HL-60 (cell line): ENCODE measurements around the gene CLPTM1.

ENCODE experiments used
- DNase-seq, 2 experiments: peaks; one replicate each; pipeline ENCODE4 v3.0.0-alpha.2; 2010 to 2020; ENCODE audit warnings: low read depth in 1 of 2, low spot score in 1 of 2
- H3K27ac ChIP-seq: fragments of 250-450 bp; sonication (Bioruptor Pico); replicated peaks from 2 replicates; pipeline ENCODE4 v1.5.1; 2020; ENCODE audit warnings: mild to moderate bottlenecking, moderate library complexity
- H3K27me3 ChIP-seq: fragments of 250-450 bp; sonication (Bioruptor Pico); 2 replicates; pipeline ENCODE4 v1.5.1; 2021; ENCODE audit warnings: mild to moderate bottlenecking, moderate library complexity; ENCODE audit not compliant: insufficient read depth, poor library complexity, severe bottlenecking
- H3K4me3 ChIP-seq: replicated peaks from 2 replicates; pipeline ENCODE4 v1.5.1; 2011; ENCODE audit warnings: mild to moderate bottlenecking, control low read depth, low read length; ENCODE audit not compliant: insufficient read depth
- GABPA ChIP-seq: IDR thresholded peaks from 2 replicates; pipeline ENCODE4 v1.6.1; 2012; ENCODE audit warnings: low read depth
- POLR2AphosphoS5 ChIP-seq: IDR thresholded peaks from 2 replicates; pipeline ENCODE4 v1.6.1; 2012; ENCODE audit warnings: low read depth
- SPI1 ChIP-seq: IDR thresholded peaks from 2 replicates; pipeline ENCODE4 v1.6.1; 2012; ENCODE audit warnings: low read depth, mild to moderate bottlenecking, borderline replicate concordance
- TF ChIP-seq, protein P1 (sequence below): IDR thresholded peaks from one replicate; pipeline ENCODE4 v1.5.1; 2011; ENCODE audit warnings: low read length, control low read depth, inconsistent platforms; ENCODE audit not compliant: insufficient read depth
- TF ChIP-seq, protein P2 (sequence below): IDR thresholded peaks from 2 replicates; pipeline ENCODE4 v1.6.1; 2012; ENCODE audit warnings: low read depth; ENCODE audit not compliant: insufficient replicate concordance

CLPTM1 gene

DNA sequence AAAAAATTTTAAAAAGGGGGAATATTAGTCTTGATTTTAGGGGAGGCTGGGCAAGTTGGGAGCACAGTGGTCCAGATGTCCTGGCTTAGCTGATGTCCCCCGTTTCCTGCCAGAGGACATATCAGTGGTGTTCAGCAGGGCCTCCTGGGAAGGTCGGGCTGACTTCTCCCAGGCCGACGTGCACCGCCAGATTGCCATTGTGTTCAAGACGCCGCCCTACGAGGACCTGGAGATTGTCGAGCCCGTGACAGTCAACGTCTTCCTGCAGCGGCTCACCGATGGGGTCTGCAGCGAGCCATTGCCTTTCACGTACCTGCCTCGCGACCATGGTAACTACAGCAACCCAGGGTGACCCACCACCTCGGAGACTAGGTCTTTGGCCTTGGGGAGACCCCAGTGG is 77.2 kb downstream of the CLPTM1 start:
- H3K27ac ChIP-seq: no peak overlapping the region
- no peak for DNase-seq
- H3K4me3 ChIP-seq: no peak overlapping the region
- H3K27me3 ChIP-seq: no peaks in the 10 kb centered on the region
- no peak for TF ChIP-seq SPI1
- TF ChIP-seq POLR2AphosphoS5: no peak
- TF ChIP-seq GABPA: no peak
- TF ChIP-seq, protein P1, sequence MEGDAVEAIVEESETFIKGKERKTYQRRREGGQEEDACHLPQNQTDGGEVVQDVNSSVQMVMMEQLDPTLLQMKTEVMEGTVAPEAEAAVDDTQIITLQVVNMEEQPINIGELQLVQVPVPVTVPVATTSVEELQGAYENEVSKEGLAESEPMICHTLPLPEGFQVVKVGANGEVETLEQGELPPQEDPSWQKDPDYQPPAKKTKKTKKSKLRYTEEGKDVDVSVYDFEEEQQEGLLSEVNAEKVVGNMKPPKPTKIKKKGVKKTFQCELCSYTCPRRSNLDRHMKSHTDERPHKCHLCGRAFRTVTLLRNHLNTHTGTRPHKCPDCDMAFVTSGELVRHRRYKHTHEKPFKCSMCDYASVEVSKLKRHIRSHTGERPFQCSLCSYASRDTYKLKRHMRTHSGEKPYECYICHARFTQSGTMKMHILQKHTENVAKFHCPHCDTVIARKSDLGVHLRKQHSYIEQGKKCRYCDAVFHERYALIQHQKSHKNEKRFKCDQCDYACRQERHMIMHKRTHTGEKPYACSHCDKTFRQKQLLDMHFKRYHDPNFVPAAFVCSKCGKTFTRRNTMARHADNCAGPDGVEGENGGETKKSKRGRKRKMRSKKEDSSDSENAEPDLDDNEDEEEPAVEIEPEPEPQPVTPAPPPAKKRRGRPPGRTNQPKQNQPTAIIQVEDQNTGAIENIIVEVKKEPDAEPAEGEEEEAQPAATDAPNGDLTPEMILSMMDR: no peak
- TF ChIP-seq, protein P2, sequence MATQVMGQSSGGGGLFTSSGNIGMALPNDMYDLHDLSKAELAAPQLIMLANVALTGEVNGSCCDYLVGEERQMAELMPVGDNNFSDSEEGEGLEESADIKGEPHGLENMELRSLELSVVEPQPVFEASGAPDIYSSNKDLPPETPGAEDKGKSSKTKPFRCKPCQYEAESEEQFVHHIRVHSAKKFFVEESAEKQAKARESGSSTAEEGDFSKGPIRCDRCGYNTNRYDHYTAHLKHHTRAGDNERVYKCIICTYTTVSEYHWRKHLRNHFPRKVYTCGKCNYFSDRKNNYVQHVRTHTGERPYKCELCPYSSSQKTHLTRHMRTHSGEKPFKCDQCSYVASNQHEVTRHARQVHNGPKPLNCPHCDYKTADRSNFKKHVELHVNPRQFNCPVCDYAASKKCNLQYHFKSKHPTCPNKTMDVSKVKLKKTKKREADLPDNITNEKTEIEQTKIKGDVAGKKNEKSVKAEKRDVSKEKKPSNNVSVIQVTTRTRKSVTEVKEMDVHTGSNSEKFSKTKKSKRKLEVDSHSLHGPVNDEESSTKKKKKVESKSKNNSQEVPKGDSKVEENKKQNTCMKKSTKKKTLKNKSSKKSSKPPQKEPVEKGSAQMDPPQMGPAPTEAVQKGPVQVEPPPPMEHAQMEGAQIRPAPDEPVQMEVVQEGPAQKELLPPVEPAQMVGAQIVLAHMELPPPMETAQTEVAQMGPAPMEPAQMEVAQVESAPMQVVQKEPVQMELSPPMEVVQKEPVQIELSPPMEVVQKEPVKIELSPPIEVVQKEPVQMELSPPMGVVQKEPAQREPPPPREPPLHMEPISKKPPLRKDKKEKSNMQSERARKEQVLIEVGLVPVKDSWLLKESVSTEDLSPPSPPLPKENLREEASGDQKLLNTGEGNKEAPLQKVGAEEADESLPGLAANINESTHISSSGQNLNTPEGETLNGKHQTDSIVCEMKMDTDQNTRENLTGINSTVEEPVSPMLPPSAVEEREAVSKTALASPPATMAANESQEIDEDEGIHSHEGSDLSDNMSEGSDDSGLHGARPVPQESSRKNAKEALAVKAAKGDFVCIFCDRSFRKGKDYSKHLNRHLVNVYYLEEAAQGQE: no peak

DNA sequence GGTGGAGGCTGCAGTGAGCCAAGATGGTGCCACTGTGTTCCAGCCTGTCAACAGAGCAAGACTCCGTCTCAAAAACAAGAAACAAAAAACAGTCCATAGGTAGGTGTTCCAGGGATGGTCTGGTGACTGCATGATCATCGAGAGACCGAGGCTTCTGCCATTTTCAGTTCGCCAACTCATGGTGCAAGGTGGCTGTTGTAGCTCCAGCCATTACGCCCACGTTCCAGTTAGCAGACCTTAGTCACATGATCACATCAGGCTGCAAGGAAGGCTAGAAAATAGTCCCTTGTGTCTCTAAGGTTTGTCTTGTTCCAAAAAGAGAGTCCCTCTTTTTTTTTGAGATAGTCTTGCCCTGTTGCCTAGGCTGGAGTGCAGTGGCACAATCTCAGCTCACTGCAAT is 80.6 kb downstream of the CLPTM1 start:
- TF ChIP-seq, protein P2: no peak
- TF ChIP-seq, protein P1: no peak
- TF ChIP-seq POLR2AphosphoS5 (no peak), GABPA (no peak), SPI1 (no peak)
- no peak for DNase-seq
- Histone ChIP-seq H3K4me3 (no peak overlapping the region), H3K27ac (no peak overlapping the region), H3K27me3 (no peaks in the 10 kb centered on the region)

DNA sequence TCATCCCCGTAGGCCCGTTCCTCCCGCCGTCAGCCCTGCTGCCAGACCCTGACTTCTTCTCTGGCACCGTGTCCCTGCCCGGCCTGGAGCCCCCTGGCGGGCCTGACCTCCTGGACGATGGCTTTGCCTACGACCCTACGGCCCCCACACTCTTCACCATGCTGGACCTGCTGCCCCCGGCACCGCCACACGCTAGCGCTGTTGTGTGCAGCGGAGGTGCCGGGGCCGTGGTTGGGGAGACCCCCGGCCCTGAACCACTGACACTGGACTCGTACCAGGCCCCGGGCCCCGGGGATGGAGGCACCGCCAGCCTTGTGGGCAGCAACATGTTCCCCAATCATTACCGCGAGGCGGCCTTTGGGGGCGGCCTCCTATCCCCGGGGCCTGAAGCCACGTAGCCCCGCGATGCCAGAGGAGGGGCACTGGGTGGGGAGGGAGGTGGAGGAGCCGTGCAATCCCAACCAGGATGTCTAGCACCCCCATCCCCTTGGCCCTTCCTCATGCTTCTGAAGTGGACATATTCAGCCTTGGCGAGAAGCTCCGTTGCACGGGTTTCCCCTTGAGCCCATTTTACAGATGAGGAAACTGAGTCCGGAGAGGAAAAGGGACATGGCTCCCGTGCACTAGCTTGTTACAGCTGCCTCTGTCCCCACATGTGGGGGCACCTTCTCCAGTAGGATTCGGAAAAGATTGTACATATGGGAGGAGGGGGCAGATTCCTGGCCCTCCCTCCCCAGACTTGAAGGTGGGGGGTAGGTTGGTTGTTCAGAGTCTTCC is 82.4 kb downstream of the CLPTM1 start:
- H3K27ac ChIP-seq: no peak overlapping the region
- no peak overlapping the region for H3K4me3 ChIP-seq
- no peak for DNase-seq
- TF ChIP-seq GABPA (no peak), POLR2AphosphoS5 (no peak), SPI1 (no peak)
- TF ChIP-seq, protein P1: no peak
- TF ChIP-seq, protein P2: no peak
- no peaks in the 10 kb centered on the region for H3K27me3 ChIP-seq
